Measurements from ENCODE around the gene ZNF80.

The ZNF80 gene

DNA sequence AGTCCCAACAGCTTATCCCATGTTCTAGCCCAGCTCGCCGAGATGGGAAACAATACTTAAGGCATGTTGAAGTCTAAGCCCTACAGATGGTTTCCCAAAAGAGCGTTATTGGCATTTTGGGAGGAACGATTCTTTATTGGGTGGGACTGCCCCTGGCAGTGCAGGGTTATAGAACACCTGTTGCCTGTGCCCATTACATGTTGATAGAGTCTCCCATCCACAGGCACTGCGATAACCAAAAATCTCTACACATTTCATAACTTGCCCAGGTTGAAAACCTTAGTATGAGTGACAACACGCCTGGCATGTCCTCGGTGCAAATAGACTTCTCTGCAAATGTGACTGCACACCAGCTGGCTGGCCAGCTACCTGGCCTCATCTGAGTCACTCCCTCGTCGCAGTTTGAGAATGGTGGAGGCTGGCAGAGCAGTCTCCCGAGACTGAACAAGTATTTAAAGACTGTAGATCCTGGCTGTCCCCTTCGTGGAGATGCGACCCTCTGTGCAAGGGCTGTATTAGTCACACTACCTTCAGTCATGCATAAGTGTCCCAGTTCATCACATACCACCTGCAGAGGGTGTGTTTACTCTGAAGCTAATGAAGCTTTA, 18.7 kb downstream of the ZNF80 start:
- no peak for FAIRE-seq

DNA sequence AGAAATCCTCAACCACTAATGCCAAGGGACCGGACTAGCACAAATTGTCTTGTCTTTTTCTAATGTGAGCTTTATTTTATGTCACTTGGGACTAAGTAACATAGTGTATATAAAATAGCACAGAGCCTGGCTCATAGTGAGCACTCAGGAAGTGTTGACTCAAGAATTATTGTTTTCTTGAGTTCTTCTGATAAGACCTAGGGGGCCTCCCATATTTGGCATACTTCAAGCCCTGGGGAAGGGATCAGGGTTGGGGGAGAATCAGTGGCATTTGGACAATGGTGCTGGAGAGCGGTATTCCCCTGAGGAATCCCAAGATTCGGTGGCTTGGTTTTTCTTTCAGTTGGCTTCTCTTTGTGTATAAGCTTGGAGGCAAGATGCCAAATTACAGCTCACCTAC, 19.4 kb downstream of the ZNF80 start:
- no peak for FAIRE-seq

DNA sequence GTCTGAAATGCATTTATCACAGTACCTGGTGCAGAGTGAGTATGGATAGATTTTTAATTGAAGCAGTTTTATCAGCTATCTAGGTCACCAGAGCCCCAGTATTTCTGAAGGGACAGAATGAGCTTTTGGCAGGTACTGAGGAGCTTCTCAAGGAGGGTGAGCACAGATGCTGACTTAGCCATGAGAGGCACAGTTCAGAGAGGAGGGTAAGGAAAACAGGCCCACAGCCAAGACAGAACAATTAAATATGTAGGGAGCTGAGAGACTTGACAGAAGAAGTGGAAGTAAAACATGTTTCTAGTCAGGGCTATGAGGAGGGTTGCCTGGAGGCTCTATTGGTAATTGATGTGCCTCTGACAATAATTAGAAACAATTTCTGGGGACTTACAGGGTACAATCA, 20.1 kb downstream of the ZNF80 start:
- FAIRE-seq: no peak

DNA sequence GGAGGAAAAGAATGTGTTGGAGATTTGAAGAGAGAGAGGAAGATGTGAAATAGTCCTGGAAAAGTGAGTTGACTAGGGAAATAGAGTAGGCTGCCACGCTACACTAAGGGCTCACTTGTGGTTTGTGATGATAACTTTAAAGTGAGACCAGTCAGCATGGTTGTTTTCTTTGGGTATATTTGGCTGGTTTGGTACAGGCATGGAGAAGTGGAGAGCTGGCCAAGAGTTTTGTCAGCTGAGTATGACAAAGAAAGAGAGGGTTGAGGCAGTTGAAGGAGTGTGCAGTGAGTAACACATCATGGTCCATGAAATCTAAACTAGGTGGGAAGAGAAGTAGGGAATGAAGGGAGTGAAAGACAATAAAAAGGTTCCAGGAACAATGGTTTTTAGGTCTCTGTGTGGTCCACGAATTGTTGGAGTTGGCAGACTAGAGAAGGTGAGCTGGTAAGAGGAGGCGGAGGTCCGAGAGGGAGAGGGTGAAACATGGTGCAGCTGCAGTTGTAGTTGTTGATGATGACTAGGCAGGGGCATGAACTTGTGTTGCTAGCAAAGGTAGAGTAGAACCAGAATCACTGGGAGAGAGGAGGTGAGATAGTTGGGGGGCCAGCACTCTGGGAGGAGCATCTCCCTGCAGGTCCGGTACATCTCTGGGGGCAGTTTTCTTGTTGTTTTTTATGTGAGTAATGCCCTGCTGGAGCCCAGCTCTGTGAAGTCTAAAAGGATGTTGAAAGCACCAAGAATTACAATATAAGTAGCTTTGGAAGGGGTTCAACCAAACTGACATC, 21.0 kb downstream of the ZNF80 start:
- FAIRE-seq: no peak

DNA sequence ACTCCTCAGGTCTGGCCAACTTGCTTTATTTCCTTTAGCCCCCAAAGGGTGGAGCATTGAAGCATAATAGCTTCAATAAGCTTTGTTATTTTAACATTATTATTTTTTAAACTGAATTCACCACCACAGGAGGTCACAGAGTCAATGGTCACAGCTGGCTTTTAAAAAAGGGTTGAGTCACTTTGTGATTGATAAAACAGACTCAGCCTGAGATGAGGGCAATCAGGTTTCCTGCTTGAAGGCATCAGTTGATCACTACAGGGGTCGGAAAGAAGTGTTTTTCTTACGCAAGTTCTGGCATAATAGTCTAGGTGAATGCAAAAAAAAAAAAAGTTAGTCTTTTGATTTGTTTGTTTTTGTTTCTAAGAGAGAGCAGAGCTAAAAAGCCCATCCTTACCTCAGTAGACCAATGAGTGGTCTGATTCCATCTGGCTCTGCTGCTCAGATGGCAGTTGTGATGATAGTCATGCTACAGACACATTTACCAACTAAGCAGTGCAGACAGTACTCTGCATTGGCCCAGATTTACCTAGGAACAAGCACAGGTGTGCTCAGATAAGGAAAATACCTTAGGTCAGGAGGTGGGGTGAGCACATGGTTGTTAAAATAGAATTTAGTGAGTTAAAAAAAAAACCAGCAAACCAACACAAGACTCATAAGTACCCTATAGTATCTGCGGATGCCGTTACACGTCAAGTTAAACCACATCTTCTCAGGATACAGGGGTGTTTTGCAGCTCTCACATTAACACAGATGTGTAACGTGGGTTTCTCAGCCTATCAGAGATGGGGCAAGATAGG, 22.6 kb downstream of the ZNF80 start:
- FAIRE-seq: no peak

DNA sequence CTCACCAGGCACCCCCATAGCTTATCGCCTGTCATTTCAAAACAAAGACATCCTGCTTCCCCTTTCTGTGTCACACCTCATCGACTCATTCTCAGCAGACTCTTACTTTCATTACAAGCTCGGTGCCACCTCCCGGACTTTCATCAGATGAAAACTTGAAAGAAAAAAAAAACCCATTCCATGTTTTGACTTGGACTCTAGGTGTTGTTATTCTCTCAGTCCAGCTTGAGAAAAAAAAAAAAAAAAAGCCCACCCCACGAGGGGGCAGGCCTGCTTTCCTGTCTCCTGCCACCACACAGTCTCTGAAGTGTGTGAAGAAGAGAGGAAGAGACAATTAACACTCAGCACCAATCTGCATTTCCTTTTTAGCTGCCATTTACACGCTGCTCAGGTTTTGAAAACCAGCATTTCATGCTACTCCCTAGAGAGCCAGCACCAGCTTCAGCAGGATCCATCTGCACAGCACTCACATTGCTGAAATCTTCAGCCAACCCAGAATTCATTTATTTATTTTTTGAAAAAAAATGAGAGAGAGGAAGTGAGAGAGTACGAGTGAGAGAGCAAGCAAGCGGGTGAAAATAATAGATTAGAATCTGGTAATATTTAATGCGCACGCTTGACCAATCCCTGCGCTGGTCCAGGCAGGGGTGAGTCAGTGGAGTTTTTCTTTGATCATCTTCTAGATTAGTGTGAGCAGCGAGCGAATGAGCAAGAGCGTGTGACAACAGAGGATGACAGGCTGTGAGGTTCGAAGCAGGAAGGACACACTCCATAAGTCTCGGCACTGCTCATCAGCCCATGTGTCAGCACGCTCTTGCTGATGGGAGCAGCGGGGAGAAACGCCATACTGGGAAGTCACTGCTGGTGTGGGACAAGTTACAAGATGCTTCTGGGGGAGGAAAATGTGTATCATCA, 23.5 kb downstream of the ZNF80 start:
- no peak for FAIRE-seq

DNA sequence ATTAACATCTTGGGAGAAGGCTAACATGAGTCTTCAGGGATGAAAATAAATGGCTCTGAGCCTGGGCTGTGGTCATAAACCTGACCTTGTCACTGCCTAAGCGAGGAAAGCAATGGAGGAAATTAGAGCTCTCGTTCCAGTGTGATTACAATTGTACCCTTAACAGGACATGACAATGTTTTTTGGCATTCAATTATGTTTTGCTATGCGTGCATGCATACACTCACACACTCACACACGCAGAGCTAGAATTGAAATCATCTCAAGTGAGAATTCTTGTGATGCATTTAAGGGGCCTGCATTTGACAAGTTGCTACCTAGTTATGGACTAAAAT, 24.1 kb downstream of the ZNF80 start:
- no peak for FAIRE-seq

DNA sequence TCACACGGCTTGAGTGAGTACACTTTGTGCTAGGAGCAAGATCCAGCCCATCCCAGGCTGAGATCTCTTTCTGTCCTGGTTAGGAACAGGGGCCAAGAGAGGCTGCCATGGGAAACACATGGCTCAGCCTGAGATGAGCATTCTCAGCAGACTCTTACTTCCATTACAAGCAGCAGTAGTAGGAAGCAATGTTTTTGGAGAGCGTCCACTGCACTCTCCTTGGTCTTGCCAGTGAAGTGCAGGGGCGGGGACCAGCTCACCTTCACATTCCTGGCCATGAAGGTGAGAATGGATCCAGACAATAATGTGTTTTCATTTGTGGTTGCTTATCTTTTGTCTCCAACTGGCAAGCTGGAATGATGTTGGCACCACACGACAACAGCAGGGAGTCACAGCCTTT, 24.7 kb downstream of the ZNF80 start:
- FAIRE-seq: no peak

DNA sequence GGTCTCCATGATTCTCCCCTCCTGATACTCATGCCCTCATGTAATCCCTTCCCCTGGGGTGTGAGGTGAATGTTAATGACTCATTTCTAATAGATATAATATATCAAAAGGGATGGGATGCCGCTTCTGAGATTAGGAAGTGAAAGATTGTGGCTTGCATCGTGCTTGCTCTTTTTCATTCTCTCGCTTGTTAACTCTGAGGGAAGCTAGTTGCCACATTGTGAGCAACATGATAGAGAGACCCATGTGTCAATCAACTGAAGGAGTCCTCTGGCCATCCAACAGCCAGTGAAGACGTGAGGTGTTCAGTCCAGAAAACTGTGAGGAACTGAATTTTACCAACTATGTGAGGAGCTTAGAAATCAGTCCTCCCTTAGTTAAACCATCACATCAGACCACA, 29.6 kb downstream of the ZNF80 start:
- FAIRE-seq: no peak

DNA sequence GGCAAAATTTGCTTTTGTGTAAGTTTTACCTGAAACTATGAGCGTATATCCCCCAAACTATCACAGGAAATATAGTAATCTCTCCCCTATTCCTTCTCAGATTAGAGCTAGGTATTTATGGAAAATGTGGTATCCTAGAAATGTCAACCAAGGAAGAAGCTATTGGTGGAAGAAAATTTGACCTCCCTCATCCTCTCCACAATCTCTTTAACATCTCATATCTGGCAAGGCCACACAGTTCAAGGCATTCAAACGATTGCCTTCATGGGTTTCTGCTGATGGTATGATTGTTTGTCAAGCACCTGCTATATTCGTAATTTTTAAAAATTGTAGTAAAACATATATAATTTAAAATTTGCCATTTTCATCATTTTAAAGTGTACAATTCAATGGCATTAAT, 31.0 kb downstream of the ZNF80 start:
- FAIRE-seq: no peak

DNA sequence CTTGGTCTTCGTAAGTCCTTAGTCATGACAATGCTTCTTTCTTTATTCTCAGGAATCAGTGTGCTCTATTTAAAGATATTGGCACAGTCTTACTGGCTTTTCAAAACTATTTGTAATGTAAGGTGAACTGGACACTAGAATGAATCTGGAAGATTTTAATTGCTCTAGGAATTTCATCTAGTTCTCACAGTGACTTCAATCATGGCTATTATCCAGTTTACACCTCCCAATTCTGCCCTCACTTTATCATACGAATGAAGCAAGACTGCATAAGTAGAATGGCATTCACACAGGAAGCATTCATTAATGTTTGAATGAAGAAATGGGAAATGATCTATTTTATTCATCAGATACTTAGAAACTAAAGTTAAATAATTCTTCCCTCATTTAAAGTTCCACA, 31.8 kb downstream of the ZNF80 start:
- no peak for FAIRE-seq

DNA sequence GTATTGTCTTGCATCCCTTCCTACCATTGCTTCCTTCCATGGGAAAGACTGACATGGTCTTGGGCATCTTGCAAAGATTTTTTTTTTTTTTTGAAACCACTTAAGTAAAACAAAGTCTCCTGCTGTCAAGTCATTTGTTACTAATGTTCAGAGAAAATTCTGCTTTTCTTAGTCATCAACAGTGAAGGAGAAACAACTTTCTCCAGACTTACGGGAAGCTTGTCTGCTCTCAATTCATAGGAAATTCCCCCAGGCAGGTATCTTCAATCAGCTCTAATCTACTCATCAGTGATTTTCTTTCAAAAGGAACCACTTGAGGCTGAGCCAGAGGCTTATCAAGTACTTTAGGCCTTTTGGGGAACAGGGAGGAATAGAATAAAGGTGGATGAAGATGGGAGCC, 42.6 kb downstream of the ZNF80 start:
- no peak for FAIRE-seq

DNA sequence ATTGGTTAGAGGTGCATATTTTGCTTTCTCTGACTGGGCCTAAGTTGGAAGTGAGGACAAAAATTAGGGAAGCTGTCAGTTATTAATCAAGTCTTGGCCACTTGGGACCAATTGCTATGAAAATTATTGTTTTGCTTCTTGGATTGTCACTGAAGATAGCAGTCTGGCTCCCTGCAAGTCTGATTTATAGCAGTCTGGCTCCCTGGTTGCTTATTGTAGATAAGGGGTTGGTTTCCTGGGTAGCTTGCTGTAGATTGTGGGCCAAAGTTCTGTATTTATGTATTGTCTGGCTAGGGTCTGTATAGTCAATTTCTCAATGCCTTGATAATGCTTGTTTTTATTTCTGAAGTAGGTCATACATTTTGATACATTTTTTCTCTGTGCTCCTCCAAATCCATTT, 45.2 kb downstream of the ZNF80 start:
- FAIRE-seq: no peak

DNA sequence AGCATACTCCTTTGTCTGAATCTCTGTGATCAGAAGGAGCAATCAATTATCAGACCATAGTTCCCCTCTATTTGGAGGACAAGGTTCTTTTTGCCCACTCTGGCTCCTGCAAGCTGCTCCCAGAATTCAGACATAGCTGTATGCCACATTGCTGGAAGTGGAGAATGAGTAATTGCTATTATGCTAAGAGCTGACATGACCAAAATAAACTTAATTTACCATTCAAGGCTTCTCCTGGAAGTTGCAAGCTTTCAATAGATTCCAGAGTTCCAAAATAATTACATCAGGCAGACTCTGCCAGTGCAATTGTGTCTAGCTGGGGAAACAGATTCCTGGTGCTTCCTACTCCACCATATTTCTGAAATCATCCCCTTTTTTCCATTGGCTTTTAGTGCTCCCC, 50.9 kb downstream of the ZNF80 start:
- FAIRE-seq: no peak
